Upper lobe of left lung (tissue), 4 donors: ENCODE measurements around the gene OSBPL2.

Experiments
- CTCF ChIP-seq, 6 experiments: fragments of 450-650 bp in 4 of 6; fragments of 200-600 bp in 2 of 6; sonication (generic) in 2 of 6; IDR thresholded peaks; one replicate each; pipeline ENCODE4 v1.5.1; 2016 to 2019; ENCODE audit warnings: antibody characterized with exemption in 6 of 6
- EP300 ChIP-seq, 4 donors: sonication (generic); formaldehyde crosslinking; IDR thresholded peaks; one replicate each; pipeline ENCODE4 v1.5.1; 2017; ENCODE audit warnings: antibody characterized with exemption in 4 of 4, control low read depth in 2 of 4
- POLR2A ChIP-seq, 4 donors: fragments of 450-650 bp; IDR thresholded peaks; one replicate each; pipeline ENCODE4 v1.5.1; 2016 to 2017; ENCODE audit warnings: antibody characterized with exemption in 4 of 4, mild to moderate bottlenecking in 2 of 4
- POLR2AphosphoS5 ChIP-seq, 2 donors: sonication (generic); formaldehyde crosslinking; IDR thresholded peaks; one replicate each; pipeline ENCODE4 v1.5.1; 2017; ENCODE audit warnings: antibody characterized with exemption in 2 of 2

DNA sequence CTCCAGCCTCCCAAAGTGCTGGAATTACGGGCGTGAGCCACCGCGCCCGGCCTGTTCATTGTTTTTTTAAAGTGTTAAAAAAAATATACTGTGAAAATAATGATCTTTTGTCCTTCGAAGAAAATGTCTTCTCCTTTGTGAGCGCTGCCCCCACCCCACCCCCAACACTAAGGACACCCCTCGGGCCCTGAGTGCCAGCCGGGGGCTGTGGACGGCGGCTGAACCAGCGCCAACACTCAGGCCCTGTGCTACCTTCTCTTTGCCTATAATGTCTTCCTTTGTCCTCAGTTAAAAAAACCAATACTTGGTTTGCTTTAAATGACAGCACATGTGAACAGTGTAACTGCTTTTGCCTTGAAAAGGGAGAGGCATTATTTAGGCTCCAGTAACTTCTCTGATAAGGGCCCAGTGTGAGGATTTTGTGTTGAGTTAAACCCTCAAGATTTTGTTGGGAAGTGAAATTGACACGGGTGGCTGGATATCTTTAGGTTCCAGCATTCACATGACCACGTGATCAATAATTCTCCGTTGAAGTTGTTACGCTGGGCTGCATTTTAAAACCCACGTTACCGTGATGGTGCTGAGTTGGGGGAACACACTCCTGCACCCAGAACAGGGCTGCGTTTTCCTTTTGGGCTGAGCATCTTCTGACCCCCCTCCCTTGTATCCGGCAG lies 54.9 kb downstream of the OSBPL2 start:
- no peak for TF ChIP-seq CTCF (IDR thresholded peaks at IDR 0.05)
- no peak for TF ChIP-seq EP300 (IDR thresholded peaks at IDR 0.05)
- TF ChIP-seq POLR2A (IDR thresholded peaks at IDR 0.05): no peak
- TF ChIP-seq POLR2AphosphoS5 (IDR thresholded peaks at IDR 0.05): no peak
